K562 (cell line): ENCODE data around the gene SRP72. TPM values are rescaled to one million over a fixed set of nuclear protein-coding genes. Genes with fewer than 3 reads are reported as not detected.

Experiments used
- BCL6 ChIP-seq: fragments of 250-450 bp; sonication (Bioruptor Pico); IDR thresholded peaks from 2 replicates; pipeline ENCODE4 v1.4.0; 2020
- CBFA2T3 ChIP-seq: fragments of 450-650 bp; IDR thresholded peaks from 2 replicates; pipeline ENCODE4 v1.6.1; 2017
- CBX1 ChIP-seq: sonication (generic); IDR thresholded peaks from 2 replicates; pipeline ENCODE4 v1.6.1; 2016; ENCODE audit warnings: antibody characterized with exemption, low read depth, mild to moderate bottlenecking
- CC2D1A ChIP-seq: fragments of 450-650 bp; IDR thresholded peaks from 2 replicates; pipeline ENCODE4 v1.6.1; 2017; ENCODE audit warnings: mild to moderate bottlenecking
- ESRRB ChIP-seq: fragments of 250-450 bp; sonication (Bioruptor Pico); IDR thresholded peaks from 2 replicates; pipeline ENCODE4 v1.5.0; 2020; ENCODE audit warnings: mild to moderate bottlenecking, moderate library complexity, borderline replicate concordance
- ETS2 ChIP-seq: IDR thresholded peaks from 2 replicates; pipeline ENCODE4 v1.6.1; 2016; ENCODE audit warnings: borderline replicate concordance, missing genetic modification characterization, mild to moderate bottlenecking, moderate library complexity, missing compliant biosample characterization; ENCODE audit not compliant: poor library complexity, severe bottlenecking
- GTF2E2 ChIP-seq: fragments of 200-800 bp; sonication (Bioruptor generic); IDR thresholded peaks from 2 replicates; pipeline ENCODE4 v1.6.1; 2016; ENCODE audit warnings: missing genetic modification characterization, missing compliant biosample characterization
- JUND ChIP-seq, 2 experiments: IDR thresholded peaks; 2 replicates in 1 of 2; 3 replicates in 1 of 2; pipeline ENCODE4 v1.6.1; 2011; ENCODE audit warnings: borderline replicate concordance in 2 of 2, low read depth in 2 of 2, low read length in 2 of 2, improper control_type of control experiment in 1 of 2, missing biosample characterization in 1 of 2, missing genetic modification characterization in 1 of 2, missing genetic modification reagents in 1 of 2
- MCM2 ChIP-seq: fragments of 450-650 bp; IDR thresholded peaks from 2 replicates; pipeline ENCODE4 v1.6.1; 2017; ENCODE audit warnings: low read depth, mild to moderate bottlenecking
- MTA3 ChIP-seq: fragments of 450-650 bp; formaldehyde crosslinking; IDR thresholded peaks from 2 replicates; pipeline ENCODE4 v1.6.1; 2017; ENCODE audit warnings: mild to moderate bottlenecking, borderline replicate concordance
- NR4A1 ChIP-seq, 2 experiments: fragments of 250-450 bp in 1 of 2; fragments of 450-650 bp in 1 of 2; sonication (Bioruptor Pico) in 1 of 2; IDR thresholded peaks; 2 replicates each; pipeline versions ENCODE4 v1.4.0 to v1.6.1; 2016 to 2020; ENCODE audit warnings: mild to moderate bottlenecking in 2 of 2, missing compliant biosample characterization in 1 of 2, missing genetic modification characterization in 1 of 2, moderate library complexity in 1 of 2
- PTTG1 ChIP-seq: fragments of 450-650 bp; IDR thresholded peaks from 2 replicates; pipeline ENCODE4 v1.6.1; 2016; ENCODE audit warnings: low read depth, mild to moderate bottlenecking, missing genetic modification characterization, missing compliant biosample characterization
- STAG1 ChIP-seq: sonication (generic); formaldehyde crosslinking; IDR thresholded peaks from 2 replicates; pipeline ENCODE4 v1.5.0; 2020; ENCODE audit warnings: missing genetic modification reagents, borderline replicate concordance
- ZC3H11A ChIP-seq: IDR thresholded peaks from 2 replicates; pipeline ENCODE4 v1.6.1; 2012; ENCODE audit warnings: low read depth, low read length, improper control_type of control experiment
- ZKSCAN8 ChIP-seq: fragments of 200-800 bp; sonication (Bioruptor generic); IDR thresholded peaks from 2 replicates; pipeline ENCODE4 v1.6.1; 2016; ENCODE audit warnings: missing genetic modification characterization, missing compliant biosample characterization
- ZNF197 ChIP-seq: fragments of 200-800 bp; sonication (Bioruptor generic); IDR thresholded peaks from 2 replicates; pipeline ENCODE4 v1.6.1; 2016; ENCODE audit warnings: low read depth, missing genetic modification characterization, missing compliant biosample characterization
- ZNF311 ChIP-seq: fragments of 250-450 bp; sonication (Bioruptor Pico); IDR thresholded peaks from 2 replicates; pipeline ENCODE4 v1.4.0; 2020; ENCODE audit warnings: mild to moderate bottlenecking, moderate library complexity
- ZNF449 ChIP-seq: fragments of 250-450 bp; sonication (Bioruptor Pico); IDR thresholded peaks from 2 replicates; pipeline ENCODE4 v1.8.0; 2022; ENCODE audit warnings: moderate library complexity, mild to moderate bottlenecking, inconsistent platforms
- ZNF830 ChIP-seq: fragments of 250-450 bp; sonication (Bioruptor Pico); IDR thresholded peaks from 2 replicates; pipeline ENCODE4 v1.5.0; 2021; ENCODE audit warnings: mild to moderate bottlenecking
- polyA plus RNA-seq, 8 experiments: library from polyadenylated mRNA; depleted of rRNA in 4 of 8; stranded (reverse) in 5 of 8; unstranded in 3 of 8; fragments of >200 nt; fragmentation: Nextera tagmentation in 2 of 8; fragmentation: Illumina TruSeq in 1 of 8; extraction: Ambion mirVana in 2 of 8; extraction: Trizol in 1 of 8; gene quantifications; 2 replicates each; pipeline versions ENCODE4 v1.2.1 to v1.2.3, GENCODE V29; 2011 to 2014; ENCODE audit warnings: inconsistent platforms in 1 of 8, missing spikeins in 1 of 8
- total RNA-seq, 7 experiments: library from RNA; depleted of rRNA in 6 of 7; stranded (reverse); fragments of >200 nt in 6 of 7; fragmentation: Illumina TruSeq in 2 of 7; extraction: Trizol in 2 of 7; gene quantifications; 2 replicates each; pipeline versions ENCODE4 v1.2.1 to v1.2.3, GENCODE V29; 2011 to 2021; ENCODE audit warnings: low replicate concordance in 1 of 7
- TF ChIP-seq, protein P1 (sequence below): fragments of 250-450 bp; sonication (Bioruptor Pico); IDR thresholded peaks from 2 replicates; pipeline ENCODE4 v1.4.0; 2020; ENCODE audit warnings: mild to moderate bottlenecking, moderate library complexity
- TF ChIP-seq, protein P2 (sequence below): sonication (generic); formaldehyde crosslinking; IDR thresholded peaks from 2 replicates; pipeline ENCODE4 v1.8.0; 2022; ENCODE audit warnings: mild to moderate bottlenecking, missing genetic modification reagents

The SRP72 gene
- total and polyA plus RNA-seq, 9 of the 15 experiments (the other 6 are each of a cell fraction or from before 2014, with no cell fraction given), result 124 to 341 (median 202) TPM

- TF ChIP-seq ZNF311 (CRISPR knock-in tag) (no peak), ZNF197 (CRISPR knock-in tag) (no peak), ESRRB (CRISPR knock-in tag) (no peak), ZNF449 (CRISPR knock-in tag) (no peak), MTA3 (no peak; the same call in 1 of the 2 replicates), MCM2 (no peak), JUND (IDR thresholded peaks at IDR 0.05; ENCODE audit: borderline replicate concordance, low read depth, low read length) (no peak), JUND (tag; IDR thresholded peaks at IDR 0.05; ENCODE audit: borderline replicate concordance, low read depth, low read length) (no peak), NR4A1 (CRISPR knock-in tag; IDR thresholded peaks at IDR 0.05) (no peak), NR4A1 (tag; IDR thresholded peaks at IDR 0.05) (no peak), CC2D1A (no peak), ZKSCAN8 (CRISPR knock-in tag) (no peak), ETS2 (tag) (no peak), GTF2E2 (tag) (peak; percentile 75; the same call in 1 of the 2 replicates), PTTG1 (tag) (no peak), ZC3H11A (no peak), CBX1 (no peak), CBFA2T3 (peak; percentile 29; the same call in 1 of the 2 replicates), ZNF830 (CRISPR knock-in tag) (no peak), BCL6 (CRISPR knock-in tag) (no peak), STAG1 (CRISPR knock-in tag) (no peak)
- TF ChIP-seq, protein P1, sequence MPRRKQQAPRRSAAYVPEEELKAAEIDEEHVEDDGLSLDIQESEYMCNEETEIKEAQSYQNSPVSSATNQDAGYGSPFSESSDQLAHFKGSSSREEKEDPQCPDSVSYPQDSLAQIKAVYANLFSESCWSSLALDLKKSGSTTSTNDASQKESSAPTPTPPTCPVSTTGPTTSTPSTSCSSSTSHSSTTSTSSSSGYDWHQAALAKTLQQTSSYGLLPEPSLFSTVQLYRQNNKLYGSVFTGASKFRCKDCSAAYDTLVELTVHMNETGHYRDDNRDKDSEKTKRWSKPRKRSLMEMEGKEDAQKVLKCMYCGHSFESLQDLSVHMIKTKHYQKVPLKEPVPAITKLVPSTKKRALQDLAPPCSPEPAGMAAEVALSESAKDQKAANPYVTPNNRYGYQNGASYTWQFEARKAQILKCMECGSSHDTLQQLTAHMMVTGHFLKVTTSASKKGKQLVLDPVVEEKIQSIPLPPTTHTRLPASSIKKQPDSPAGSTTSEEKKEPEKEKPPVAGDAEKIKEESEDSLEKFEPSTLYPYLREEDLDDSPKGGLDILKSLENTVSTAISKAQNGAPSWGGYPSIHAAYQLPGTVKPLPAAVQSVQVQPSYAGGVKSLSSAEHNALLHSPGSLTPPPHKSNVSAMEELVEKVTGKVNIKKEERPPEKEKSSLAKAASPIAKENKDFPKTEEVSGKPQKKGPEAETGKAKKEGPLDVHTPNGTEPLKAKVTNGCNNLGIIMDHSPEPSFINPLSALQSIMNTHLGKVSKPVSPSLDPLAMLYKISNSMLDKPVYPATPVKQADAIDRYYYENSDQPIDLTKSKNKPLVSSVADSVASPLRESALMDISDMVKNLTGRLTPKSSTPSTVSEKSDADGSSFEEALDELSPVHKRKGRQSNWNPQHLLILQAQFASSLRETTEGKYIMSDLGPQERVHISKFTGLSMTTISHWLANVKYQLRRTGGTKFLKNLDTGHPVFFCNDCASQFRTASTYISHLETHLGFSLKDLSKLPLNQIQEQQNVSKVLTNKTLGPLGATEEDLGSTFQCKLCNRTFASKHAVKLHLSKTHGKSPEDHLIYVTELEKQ (CRISPR knock-in tag), result no peak
- TF ChIP-seq, protein P2, sequence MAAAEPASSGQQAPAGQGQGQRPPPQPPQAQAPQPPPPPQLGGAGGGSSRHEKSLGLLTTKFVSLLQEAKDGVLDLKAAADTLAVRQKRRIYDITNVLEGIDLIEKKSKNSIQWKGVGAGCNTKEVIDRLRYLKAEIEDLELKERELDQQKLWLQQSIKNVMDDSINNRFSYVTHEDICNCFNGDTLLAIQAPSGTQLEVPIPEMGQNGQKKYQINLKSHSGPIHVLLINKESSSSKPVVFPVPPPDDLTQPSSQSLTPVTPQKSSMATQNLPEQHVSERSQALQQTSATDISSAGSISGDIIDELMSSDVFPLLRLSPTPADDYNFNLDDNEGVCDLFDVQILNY (CRISPR knock-in tag), result no peak
Measured at GRCh38 chr4:56530269-56531148, 63.1 kb downstream of the SRP72 start (continued).
